Prostate gland (tissue), 2 donors: Measurements from ENCODE around the gene CLIP4.

Experiments used
- CTCF ChIP-seq, 4 experiments: fragments of 200-600 bp in 2 of 4; fragments of 450-650 bp in 2 of 4; sonication (generic) in 2 of 4; IDR thresholded peaks; 1 replicate in 3 of 4; 2 replicates in 1 of 4; pipeline ENCODE4 v1.5.1; 2016 to 2019; ENCODE audit warnings: antibody characterized with exemption in 4 of 4, mild to moderate bottlenecking in 2 of 4, moderate library complexity in 2 of 4
- POLR2A ChIP-seq: fragments of 450-650 bp; IDR thresholded peaks from one replicate; pipeline ENCODE4 v1.6.1; 2016; ENCODE audit warnings: antibody characterized with exemption, mild to moderate bottlenecking
- POLR2AphosphoS5 ChIP-seq: sonication (generic); formaldehyde crosslinking; IDR thresholded peaks from one replicate; pipeline ENCODE4 v1.6.1; 2017; ENCODE audit warnings: antibody characterized with exemption

DNA sequence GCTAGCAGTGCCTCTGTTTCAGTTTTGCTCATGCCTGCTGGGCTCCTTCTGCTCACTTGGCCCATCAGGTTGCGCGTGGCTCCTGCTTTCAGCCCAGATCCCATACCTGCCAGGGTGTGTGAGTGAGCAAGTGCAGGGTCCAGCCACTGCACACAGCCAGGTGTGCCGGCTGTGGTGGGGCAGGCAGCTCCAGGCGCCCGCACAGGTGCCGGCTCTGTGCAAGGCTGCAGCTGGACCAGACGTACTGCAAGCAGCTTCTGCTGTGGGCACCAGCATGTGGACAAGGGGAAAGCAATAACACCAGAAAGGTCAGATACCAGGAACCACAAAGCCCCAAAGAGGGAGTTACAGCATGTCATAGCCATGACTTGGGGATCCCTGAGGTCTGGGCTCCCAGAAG is 35.3 kb upstream of the CLIP4 start:
- TF ChIP-seq POLR2A = no peak
- TF ChIP-seq CTCF (IDR thresholded peaks at IDR 0.05) = no peak
- no peak for TF ChIP-seq POLR2AphosphoS5
